ENCODE data around the gene TMEM214. TPM values are rescaled to one million over a fixed set of nuclear protein-coding genes. Genes with fewer than 3 reads are reported as not detected.
A peak's percentile ranks its signal among the peaks of the same experiment; 100 is the strongest.

The TMEM214 gene
- total and polyA plus RNA-seq, 2 donors = 8.8 to 30.3 TPM

DNA sequence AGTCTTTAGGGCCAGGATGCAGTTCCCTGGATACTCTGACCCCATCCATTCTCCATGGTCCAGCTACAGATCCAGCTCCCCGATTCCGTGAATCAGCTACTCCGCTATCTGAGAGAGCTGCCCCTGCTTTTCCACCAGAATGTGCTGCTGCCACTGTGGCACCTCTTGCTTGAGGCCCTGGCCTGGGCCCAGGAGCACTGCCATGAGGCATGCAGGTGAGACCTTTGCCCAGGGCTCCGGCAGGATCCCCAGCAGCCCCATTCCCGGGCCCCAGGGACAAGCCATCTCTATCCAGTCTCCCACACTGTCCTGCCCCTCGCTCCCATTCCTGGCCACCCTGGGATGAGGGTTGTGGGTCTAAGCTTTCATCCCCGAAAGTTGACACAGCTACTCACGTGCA is 7.5 kb downstream of the TMEM214 start:
- Histone ChIP-seq H3K9me3 (ENCODE audit: control insufficient read depth in 2 of 2, insufficient read depth in 1 of 2, low read length in 1 of 2) (no peaks in the 10 kb centered on the region), H3K36me3 (ENCODE audit: control insufficient read depth in 2 of 2, insufficient read depth in 2 of 2, low read length in 1 of 2) (peaks cover 64 to 71% of the 10 kb centered on the region in 2 donors), H3K4me3 (ENCODE audit: low read length in 2 of 2) (no peak overlapping the region), H3K4me1 (ENCODE audit: control insufficient read depth in 2 of 2, insufficient read depth in 2 of 2, low read length in 2 of 2) (peaks cover 0 to 10% of the 10 kb centered on the region in 2 donors), H3K27ac (ENCODE audit: low read depth in 1 of 2, low read length in 1 of 2) (no peak overlapping the region), H3K27me3 (ENCODE audit: control insufficient read depth in 2 of 2, insufficient read depth in 1 of 2, low read length in 1 of 2) (no peaks in the 10 kb centered on the region)
- WGBS = 97% methylated on average over 8 of the region's 8 CpGs
- DNase-seq (ENCODE audit: low read depth in 6 of 9, low spot score in 9 of 9) = no peak

DNA sequence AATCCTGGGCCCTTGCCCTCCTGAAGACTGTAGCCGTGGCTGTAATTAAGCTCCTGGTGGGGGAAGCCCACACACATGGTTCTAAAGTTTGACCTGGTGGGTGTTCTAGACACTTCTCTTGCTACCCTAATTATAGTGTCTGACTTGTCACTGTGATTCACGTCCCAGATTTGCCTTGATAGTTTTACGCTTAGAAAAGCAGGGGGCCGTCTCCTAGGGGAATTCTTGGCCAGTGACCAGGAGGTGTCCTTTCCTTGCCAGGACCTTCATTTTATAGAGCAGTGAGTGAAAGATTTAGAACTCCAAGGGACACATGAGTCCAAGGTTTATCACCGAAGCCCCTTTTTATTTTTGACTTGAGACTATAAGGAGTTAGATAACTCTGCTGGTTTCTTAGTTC is 9.0 kb downstream of the TMEM214 start:
- H3K9me3 ChIP-seq (ENCODE audit: control insufficient read depth in 2 of 2, insufficient read depth in 1 of 2, low read length in 1 of 2) = no peaks in the 10 kb centered on the region
- H3K27me3 ChIP-seq (ENCODE audit: control insufficient read depth in 2 of 2, insufficient read depth in 1 of 2, low read length in 1 of 2) = no peaks in the 10 kb centered on the region
- H3K4me1 ChIP-seq (ENCODE audit: control insufficient read depth in 2 of 2, insufficient read depth in 2 of 2, low read length in 2 of 2) = peaks cover 0 to 10% of the 10 kb centered on the region in 2 donors
- H3K4me3 ChIP-seq (ENCODE audit: low read length in 2 of 2) = no peak overlapping the region
- peak overlapping the region in 1 of 2 donors; percentile 4 for H3K27ac ChIP-seq (ENCODE audit: low read depth in 1 of 2, low read length in 1 of 2)
- H3K36me3 ChIP-seq (ENCODE audit: control insufficient read depth in 2 of 2, insufficient read depth in 2 of 2, low read length in 1 of 2) = peaks cover 49 to 56% of the 10 kb centered on the region in 2 donors
- no peak for DNase-seq (ENCODE audit: low read depth in 6 of 9, low spot score in 9 of 9)
- WGBS = 92% methylated on average over 5 of the region's 5 CpGs

DNA sequence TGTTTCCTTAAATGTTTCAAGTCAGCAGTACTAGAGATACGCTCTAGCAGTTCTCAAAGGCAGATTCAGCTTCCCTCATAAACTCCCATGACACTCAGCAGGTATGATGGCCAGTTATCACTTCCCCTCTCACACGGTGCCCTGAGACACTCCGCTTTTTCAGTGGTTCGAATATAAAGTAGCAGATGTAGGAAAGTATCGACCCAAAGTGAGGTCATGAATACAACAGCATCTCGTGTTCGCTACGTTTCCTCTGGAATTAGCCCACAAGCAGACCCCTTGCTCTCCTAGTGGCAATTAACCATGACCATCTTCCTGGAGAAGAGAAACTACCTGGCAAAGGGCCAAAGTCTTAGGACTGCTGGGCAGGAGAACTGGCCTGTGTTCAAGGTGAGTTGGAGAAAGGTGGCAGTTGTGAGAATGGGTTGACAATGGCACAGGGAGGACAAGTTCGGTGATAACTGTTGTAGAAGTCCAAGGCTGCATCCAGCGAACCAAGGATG is 9.4 kb downstream of the TMEM214 start:
- Histone ChIP-seq H3K27ac (ENCODE audit: low read depth in 1 of 2, low read length in 1 of 2) (no peak overlapping the region), H3K27me3 (ENCODE audit: control insufficient read depth in 2 of 2, insufficient read depth in 1 of 2, low read length in 1 of 2) (no peaks in the 10 kb centered on the region), H3K36me3 (ENCODE audit: control insufficient read depth in 2 of 2, insufficient read depth in 2 of 2, low read length in 1 of 2) (peaks cover 44 to 52% of the 10 kb centered on the region in 2 donors), H3K4me3 (ENCODE audit: low read length in 2 of 2) (no peak overlapping the region), H3K4me1 (ENCODE audit: control insufficient read depth in 2 of 2, insufficient read depth in 2 of 2, low read length in 2 of 2) (peaks cover 0 to 10% of the 10 kb centered on the region in 2 donors), H3K9me3 (ENCODE audit: control insufficient read depth in 2 of 2, insufficient read depth in 1 of 2, low read length in 1 of 2) (no peaks in the 10 kb centered on the region)
- 93% methylated on average over 10 of the region's 10 CpGs for WGBS
- no peak for DNase-seq (ENCODE audit: low read depth in 6 of 9, low spot score in 9 of 9)

DNA sequence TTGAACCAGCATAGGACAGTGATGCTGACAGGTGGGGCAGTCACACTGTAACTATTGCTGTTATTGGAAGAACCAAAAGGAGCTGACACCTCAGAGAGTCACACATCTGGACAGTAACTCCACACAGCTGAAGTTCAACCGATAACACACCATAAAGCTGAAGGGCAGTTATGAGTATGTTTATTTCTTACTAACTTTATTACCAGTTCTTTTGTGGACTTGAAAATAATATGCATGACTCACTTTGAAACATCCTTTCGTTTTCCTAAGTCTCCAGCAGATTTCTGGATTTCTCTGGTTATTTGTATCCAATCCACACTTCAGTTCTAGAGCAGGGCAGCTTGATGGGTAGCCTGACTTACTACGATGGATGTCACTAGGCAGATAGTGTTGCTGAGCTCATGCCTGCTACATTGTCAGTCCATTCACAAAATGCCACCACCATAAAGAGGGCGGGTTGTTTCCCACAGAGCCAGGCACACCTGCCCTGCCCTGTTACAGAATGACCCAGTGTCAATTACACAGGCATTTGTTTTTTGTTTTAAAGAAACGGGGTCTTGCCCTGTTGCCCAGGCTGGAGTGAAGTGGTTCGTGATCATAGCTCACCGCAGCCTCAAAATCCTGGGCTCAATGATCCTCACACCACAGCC is 10.3 kb downstream of the TMEM214 start:
- no peak overlapping the region for H3K27ac ChIP-seq (ENCODE audit: low read depth in 1 of 2, low read length in 1 of 2)
- DNase-seq (ENCODE audit: low read depth in 6 of 9, low spot score in 9 of 9) = no peak
- WGBS = 97% methylated on average over 7 of the region's 7 CpGs
- H3K4me3 ChIP-seq (ENCODE audit: low read length in 2 of 2) = no peak overlapping the region
- H3K4me1 ChIP-seq (ENCODE audit: control insufficient read depth in 2 of 2, insufficient read depth in 2 of 2, low read length in 2 of 2) = peaks cover 0 to 10% of the 10 kb centered on the region in 2 donors
- H3K36me3 ChIP-seq (ENCODE audit: control insufficient read depth in 2 of 2, insufficient read depth in 2 of 2, low read length in 1 of 2) = peaks cover 35 to 42% of the 10 kb centered on the region in 2 donors
- H3K27me3 ChIP-seq (ENCODE audit: control insufficient read depth in 2 of 2, insufficient read depth in 1 of 2, low read length in 1 of 2) = no peaks in the 10 kb centered on the region
- no peaks in the 10 kb centered on the region for H3K9me3 ChIP-seq (ENCODE audit: control insufficient read depth in 2 of 2, insufficient read depth in 1 of 2, low read length in 1 of 2)

DNA sequence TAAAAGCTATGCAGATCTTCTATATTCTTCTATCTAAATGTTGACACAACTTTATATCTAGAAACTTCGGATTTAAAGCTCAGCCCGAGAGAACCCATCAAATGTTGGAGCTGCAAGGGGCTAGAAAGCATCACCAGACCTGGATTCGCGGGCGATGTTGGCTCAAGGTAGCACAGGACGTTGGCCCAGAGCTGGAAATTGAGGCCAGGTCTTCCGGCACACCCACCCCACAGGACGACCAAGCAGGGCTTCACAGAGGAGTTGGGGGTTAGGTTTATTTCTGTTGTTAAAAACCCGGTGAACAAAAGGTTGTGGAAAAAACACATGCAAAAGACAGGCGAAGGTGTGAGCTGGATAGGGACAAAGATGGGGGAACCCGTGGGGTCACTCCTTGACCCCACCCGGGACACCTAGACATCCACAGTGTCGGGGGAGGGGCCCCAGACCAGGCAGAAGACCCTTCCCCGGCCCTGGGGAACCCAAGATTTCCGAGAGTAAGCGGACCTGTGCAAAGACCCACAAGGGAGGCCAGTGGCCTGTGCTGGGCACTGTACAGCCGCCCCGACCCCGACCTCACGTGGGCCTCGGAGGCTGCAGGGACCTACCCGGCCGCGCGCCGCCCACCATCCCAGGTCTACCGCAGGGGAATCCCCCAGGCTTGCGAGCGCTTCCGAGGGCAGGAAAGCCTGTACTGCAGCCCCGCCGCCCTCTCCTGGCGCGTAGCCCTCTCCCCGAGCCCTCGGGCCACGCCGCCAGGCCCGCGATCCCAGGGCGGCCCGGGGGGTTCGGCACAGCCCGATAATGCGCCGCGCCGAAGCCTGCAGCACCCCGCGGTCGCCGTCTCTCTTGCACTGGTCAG is 16.9 kb downstream of the TMEM214 start:
- Histone ChIP-seq H3K36me3 (ENCODE audit: control insufficient read depth in 2 of 2, insufficient read depth in 2 of 2, low read length in 1 of 2) (peaks cover 11 to 14% of the 10 kb centered on the region in 2 donors), H3K27ac (ENCODE audit: low read depth in 1 of 2, low read length in 1 of 2) (peak overlapping the region in 1 of 2 donors; percentile 90), H3K9me3 (ENCODE audit: control insufficient read depth in 2 of 2, insufficient read depth in 1 of 2, low read length in 1 of 2) (no peaks in the 10 kb centered on the region), H3K4me3 (ENCODE audit: low read length in 2 of 2) (peak overlapping the region; percentile 81 to 83), H3K4me1 (ENCODE audit: control insufficient read depth in 2 of 2, insufficient read depth in 2 of 2, low read length in 2 of 2) (peaks cover 4 to 21% of the 10 kb centered on the region in 2 donors), H3K27me3 (ENCODE audit: control insufficient read depth in 2 of 2, insufficient read depth in 1 of 2, low read length in 1 of 2) (peaks cover 0 to 13% of the 10 kb centered on the region in 2 donors)
- 11% methylated on average over 52 of the region's 52 CpGs for WGBS
- DNase-seq (ENCODE audit: low read depth in 6 of 9, low spot score in 9 of 9) = peak in 3 of 9 donors; percentile 17 to 40 (median 30)

DNA sequence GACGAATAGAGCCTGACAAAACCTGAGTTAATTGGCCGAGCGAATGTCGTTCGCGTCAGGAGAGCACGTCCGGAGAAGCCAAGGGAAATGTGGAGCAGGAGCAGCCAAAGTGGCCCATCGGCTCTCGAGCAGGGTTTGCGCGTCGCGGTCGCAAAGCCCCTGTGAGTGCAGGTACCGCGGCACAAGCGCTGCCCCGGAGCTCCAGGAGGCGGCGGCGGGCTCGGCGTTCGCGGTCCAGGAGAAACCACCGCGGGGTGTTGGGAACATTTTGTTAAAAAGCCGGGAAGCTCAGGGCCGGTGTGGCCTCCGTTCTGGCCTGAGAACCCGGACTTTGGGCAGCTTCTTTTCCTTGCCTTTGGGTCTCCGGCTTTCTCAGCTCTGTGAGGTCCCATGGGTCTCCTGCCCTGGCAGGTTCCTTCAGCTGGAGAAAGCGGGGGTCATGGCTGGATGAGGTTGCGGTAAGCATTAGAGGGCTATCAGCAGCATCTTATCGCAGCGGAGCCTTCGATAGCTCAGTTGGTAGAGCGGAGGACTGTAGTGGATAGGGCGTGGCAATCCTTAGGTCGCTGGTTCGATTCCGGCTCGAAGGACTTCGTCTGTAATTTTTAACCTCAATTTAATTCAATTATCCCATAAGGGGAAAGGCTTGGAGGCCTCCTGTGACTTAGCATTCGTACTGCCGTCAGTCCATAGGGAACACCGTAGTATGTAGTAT is 17.7 kb downstream of the TMEM214 start:
- Histone ChIP-seq H3K4me1 (ENCODE audit: control insufficient read depth in 2 of 2, insufficient read depth in 2 of 2, low read length in 2 of 2) (peaks cover 4 to 21% of the 10 kb centered on the region in 2 donors), H3K9me3 (ENCODE audit: control insufficient read depth in 2 of 2, insufficient read depth in 1 of 2, low read length in 1 of 2) (no peaks in the 10 kb centered on the region), H3K27ac (ENCODE audit: low read depth in 1 of 2, low read length in 1 of 2) (peak overlapping the region; percentile 57 to 90), H3K36me3 (ENCODE audit: control insufficient read depth in 2 of 2, insufficient read depth in 2 of 2, low read length in 1 of 2) (peaks cover 19 to 22% of the 10 kb centered on the region in 2 donors), H3K27me3 (ENCODE audit: control insufficient read depth in 2 of 2, insufficient read depth in 1 of 2, low read length in 1 of 2) (peaks cover 0 to 13% of the 10 kb centered on the region in 2 donors), H3K4me3 (ENCODE audit: low read length in 2 of 2) (peak overlapping the region; percentile 81 to 83)
- DNase-seq (ENCODE audit: low read depth in 6 of 9, low spot score in 9 of 9) = peak in 8 of 9 donors; percentile 77 to 96 (median 86)
- whole genome bisulfite sequencing = under 1% methylated on average over 48 of the region's 48 CpGs

DNA sequence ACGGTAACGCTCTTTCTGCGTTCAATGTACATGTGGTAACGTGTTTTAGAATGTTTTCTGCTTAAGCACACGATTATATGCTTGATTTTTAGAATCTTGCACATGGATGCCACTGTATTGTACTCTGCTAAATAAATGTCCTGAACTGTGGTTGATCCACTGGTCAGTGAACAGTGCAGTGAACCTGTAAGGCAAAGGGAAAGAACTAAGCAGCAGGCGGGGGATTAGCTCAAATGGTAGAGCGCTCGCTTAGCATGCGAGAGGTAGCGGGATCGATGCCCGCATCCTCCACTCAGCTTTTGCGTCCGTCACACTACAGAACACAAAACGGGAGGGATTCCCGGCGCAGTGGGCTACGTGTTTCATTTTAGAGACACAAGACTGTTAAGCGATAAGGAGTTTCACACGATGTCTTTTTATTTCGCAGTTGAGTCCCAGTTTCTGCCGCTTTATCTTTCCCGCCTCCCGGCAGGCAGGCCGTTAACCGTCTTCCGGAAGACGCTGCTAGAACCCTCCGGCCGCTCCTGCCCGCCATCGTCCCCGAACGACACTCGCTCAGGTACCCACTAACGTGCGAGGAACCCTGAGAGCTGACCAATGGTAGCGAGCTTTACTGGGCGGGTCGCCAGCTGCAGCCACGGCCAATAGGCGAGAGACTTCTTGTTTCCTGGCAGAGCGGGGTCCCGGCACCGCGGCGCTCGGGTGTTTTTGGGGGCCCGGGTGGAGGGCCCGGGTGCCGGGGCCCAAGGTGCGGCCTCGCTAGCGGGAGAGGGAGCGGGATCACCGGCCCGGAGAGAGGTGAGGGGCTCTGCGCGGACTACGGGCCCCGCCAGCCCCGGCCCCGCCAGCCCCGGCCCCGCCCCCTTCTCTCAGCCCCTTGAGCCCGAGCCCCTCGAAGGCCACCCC is 18.5 kb downstream of the TMEM214 start, which contains the start of gene AGBL5:
AGBL5 (plus strand) TSS at position 673 of the 906 bp plus-strand sequence. CDS start 1,291 bp downstream, outside the sequence.
- WGBS = under 1% methylated on average over 67 of the region's 67 CpGs
- peaks cover 4 to 21% of the 10 kb centered on the region in 2 donors for H3K4me1 ChIP-seq (ENCODE audit: control insufficient read depth in 2 of 2, insufficient read depth in 2 of 2, low read length in 2 of 2)
- H3K27me3 ChIP-seq (ENCODE audit: control insufficient read depth in 2 of 2, insufficient read depth in 1 of 2, low read length in 1 of 2) = peaks cover 0 to 13% of the 10 kb centered on the region in 2 donors
- H3K4me3 ChIP-seq (ENCODE audit: low read length in 2 of 2) = peak within 1 kb of the TSS; percentile 81 to 83
- H3K36me3 ChIP-seq (ENCODE audit: control insufficient read depth in 2 of 2, insufficient read depth in 2 of 2, low read length in 1 of 2) = peaks cover 26 to 30% of the 10 kb centered on the region in 2 donors
- peak; percentile 86 to 98 (median 93) for DNase-seq (ENCODE audit: low read depth in 6 of 9, low spot score in 9 of 9)
- H3K9me3 ChIP-seq (ENCODE audit: control insufficient read depth in 2 of 2, insufficient read depth in 1 of 2, low read length in 1 of 2) = no peaks in the 10 kb centered on the region
- H3K27ac ChIP-seq (ENCODE audit: low read depth in 1 of 2, low read length in 1 of 2) = peak within 1 kb of the TSS; percentile 90 to 91
